Liver (tissue), 9 donors: ENCODE results near the gene PLCE1. TPM values are rescaled to one million over a fixed set of nuclear protein-coding genes. Genes with fewer than 3 reads are reported as not detected.

Source experiments
- DNase-seq: peaks from one replicate; pipeline ENCODE4 v3.0.0-alpha.2; 2017; ENCODE audit warnings: low spot score
- H3K27ac ChIP-seq, 2 donors: one replicate each; pipeline ENCODE4 v1.7.0; 2013; ENCODE audit warnings: inconsistent platforms in 2 of 2, low read length in 2 of 2, control low read depth in 1 of 2, low read depth in 1 of 2, mild to moderate bottlenecking in 1 of 2
- H3K27me3 ChIP-seq, 4 donors: one replicate each; pipeline versions ENCODE4 v1.6.1 to v1.7.0; 2013; ENCODE audit warnings: low read length in 3 of 4, inconsistent platforms in 1 of 4, mild to moderate bottlenecking in 1 of 4, moderate library complexity in 1 of 4; ENCODE audit not compliant: control insufficient read depth in 4 of 4, insufficient read depth in 4 of 4
- H3K36me3 ChIP-seq, 4 donors: one replicate each; pipeline versions ENCODE4 v1.6.1 to v1.7.0; 2013; ENCODE audit warnings: low read length in 3 of 4, mild to moderate bottlenecking in 3 of 4, low read depth in 1 of 4, moderate library complexity in 1 of 4; ENCODE audit not compliant: control insufficient read depth in 4 of 4, insufficient read depth in 3 of 4
- H3K4me1 ChIP-seq, 4 donors: one replicate each; pipeline versions ENCODE4 v1.6.1 to v1.7.0; 2013; ENCODE audit warnings: low read length in 3 of 4, mild to moderate bottlenecking in 3 of 4, moderate library complexity in 1 of 4; ENCODE audit not compliant: control insufficient read depth in 4 of 4, insufficient read depth in 4 of 4
- H3K4me3 ChIP-seq, 3 donors: one replicate each; pipeline versions ENCODE4 v1.6.1 to v1.7.0; 2013; ENCODE audit warnings: low read length in 3 of 3, control low read depth in 1 of 3, low read depth in 1 of 3, mild to moderate bottlenecking in 1 of 3
- H3K9ac ChIP-seq, 2 donors: one replicate each; pipeline ENCODE4 v1.7.0; 2013; ENCODE audit warnings: low read length in 2 of 2, mild to moderate bottlenecking in 2 of 2, moderate library complexity in 2 of 2, control low read depth in 1 of 2, low read depth in 1 of 2
- H3K9me3 ChIP-seq, 4 donors: one replicate each; pipeline versions ENCODE4 v1.6.1 to v1.7.0; 2013; ENCODE audit warnings: low read length in 3 of 4; ENCODE audit not compliant: control insufficient read depth in 4 of 4
- ATF3 ChIP-seq: IDR thresholded peaks from 2 replicates; pipeline ENCODE4 v1.6.1; 2016; ENCODE audit warnings: antibody characterized with exemption
- CTCF ChIP-seq: fragments of 150-350 bp; IDR thresholded peaks from 2 replicates; pipeline ENCODE4 v1.5.1; 2017; ENCODE audit warnings: improper control_type of control experiment, low read depth, low read length; ENCODE audit not compliant: missing input control
- EGR1 ChIP-seq, 2 donors: IDR thresholded peaks; 2 replicates each; pipeline ENCODE4 v1.6.1; 2016 to 2018; ENCODE audit warnings: antibody characterized with exemption in 2 of 2, low read depth in 2 of 2
- FOXA1 ChIP-seq: IDR thresholded peaks from 2 replicates; pipeline ENCODE4 v1.6.1; 2016; ENCODE audit warnings: antibody characterized with exemption
- FOXA2 ChIP-seq: IDR thresholded peaks from 2 replicates; pipeline ENCODE4 v1.6.1; 2016; ENCODE audit warnings: antibody characterized with exemption
- GABPA ChIP-seq, 2 donors: IDR thresholded peaks in 1 of 2; conservative IDR thresholded peaks in 1 of 2; 2 replicates each; pipeline ENCODE4 v1.6.1; 2016; ENCODE audit warnings: antibody characterized with exemption in 2 of 2, mild to moderate bottlenecking in 1 of 2, moderate library complexity in 1 of 2
- HNF4A ChIP-seq, 2 donors: conservative IDR thresholded peaks; 2 replicates each; pipeline ENCODE4 v1.6.1; 2016; ENCODE audit warnings: antibody characterized with exemption in 2 of 2, mild to moderate bottlenecking in 2 of 2
- HNF4G ChIP-seq: IDR thresholded peaks from 2 replicates; pipeline ENCODE4 v1.6.1; 2016; ENCODE audit warnings: antibody characterized with exemption
- JUND ChIP-seq, 2 donors: IDR thresholded peaks; 2 replicates each; pipeline ENCODE4 v1.6.1; 2016; ENCODE audit warnings: antibody characterized with exemption in 2 of 2
- MAX ChIP-seq: IDR thresholded peaks from 2 replicates; pipeline ENCODE4 v1.6.1; 2016; ENCODE audit warnings: antibody characterized with exemption
- RAD21 ChIP-seq, 2 donors: IDR thresholded peaks; 2 replicates each; pipeline ENCODE4 v1.6.1; 2016; ENCODE audit warnings: antibody characterized with exemption in 2 of 2, mild to moderate bottlenecking in 2 of 2
- REST ChIP-seq: IDR thresholded peaks from 2 replicates; pipeline ENCODE4 v1.6.1; 2016; ENCODE audit warnings: antibody characterized with exemption, mild to moderate bottlenecking
- RXRA ChIP-seq, 2 donors: IDR thresholded peaks; 2 replicates each; pipeline ENCODE4 v1.6.1; 2017 to 2018; ENCODE audit warnings: antibody characterized with exemption in 2 of 2, mild to moderate bottlenecking in 1 of 2
- SP1 ChIP-seq: IDR thresholded peaks from 2 replicates; pipeline ENCODE4 v1.6.1; 2018; ENCODE audit warnings: antibody characterized with exemption, mild to moderate bottlenecking
- TAF1 ChIP-seq: conservative IDR thresholded peaks from 2 replicates; pipeline ENCODE4 v1.6.1; 2016; ENCODE audit warnings: antibody characterized with exemption, mild to moderate bottlenecking
- YY1 ChIP-seq: IDR thresholded peaks from 2 replicates; pipeline ENCODE4 v1.6.1; 2016; ENCODE audit warnings: antibody characterized with exemption, mild to moderate bottlenecking
- ZBTB33 ChIP-seq: IDR thresholded peaks from 2 replicates; pipeline ENCODE4 v1.6.1; 2016; ENCODE audit warnings: antibody characterized with exemption
- WGBS: extraction: QIAGEN DNeasy Blood & Tissue Kit; methylation state at CpG from one replicate; pipeline ENCODE4 v1.1.7; 2013; 5-methylcytosine and 5-hydroxymethylcytosine counted together
- polyA plus RNA-seq, 2 donors: library from polyadenylated mRNA; stranded (reverse) in 1 of 2; unstranded in 1 of 2; fragments of 200-250 nt in 1 of 2; fragments of >200 nt in 1 of 2; fragmentation: Nextera tagmentation in 1 of 2; extraction: Ambion mirVana in 1 of 2; gene quantifications; one replicate each; pipeline versions ENCODE4 v1.2.1 to v1.2.3, GENCODE V29; 2013 to 2015
- total RNA-seq, 2 donors: library from RNA; depleted of rRNA; stranded (reverse); fragments of >200 nt; gene quantifications; one replicate each; pipeline ENCODE4 v1.2.3, GENCODE V29; 2014
- donor health status: healthy.
- donor health status: healthy.
- donor health status: healthy.
- donor health status: healthy.
- donor health status: healthy.

Gene PLCE1
- total and polyA plus RNA-seq, 4 donors, result 0.23 to 0.75 (median 0.39) TPM

GRCh38 chr10:94025806-94026205 lies 32.1 kb downstream of the PLCE1 start (continued):
- TF ChIP-seq ZBTB33 (no peak), TAF1 (no peak), ATF3 (no peak)

GRCh38 chr10:94027197-94027596 lies 33.5 kb downstream of the PLCE1 start:
- H3K9ac ChIP-seq, result no peak overlapping the region
- no peak overlapping the region for H3K27ac ChIP-seq
- H3K27me3 ChIP-seq, result no peaks in the 10 kb centered on the region
- no peak for DNase-seq
- H3K36me3 ChIP-seq, result no peaks in the 10 kb centered on the region
- H3K9me3 ChIP-seq, result peaks cover 7 to 35% (median 17%) of the 10 kb centered on the region in 4 donors
- WGBS, result 69% methylated on average over 2 of the region's 2 CpGs
- no peak overlapping the region for H3K4me3 ChIP-seq
- TF ChIP-seq REST, result no peak
- no peak for TF ChIP-seq ATF3
- TF ChIP-seq HNF4G, result no peak
- no peak for TF ChIP-seq HNF4A (conservative IDR thresholded peaks at IDR 0.05)
- TF ChIP-seq CTCF, result no peak
- TF ChIP-seq JUND (IDR thresholded peaks at IDR 0.05), result no peak
- no peak for TF ChIP-seq YY1
- TF ChIP-seq FOXA2, result no peak
- no peak for TF ChIP-seq RAD21 (IDR thresholded peaks at IDR 0.05)
- no peak for TF ChIP-seq FOXA1
- no peak for TF ChIP-seq EGR1 (IDR thresholded peaks at IDR 0.05; ENCODE audit: low read depth in 2 of 2)
- no peak for TF ChIP-seq RXRA (IDR thresholded peaks at IDR 0.05)
- no peak for TF ChIP-seq SP1
- no peak for TF ChIP-seq ZBTB33
- TF ChIP-seq MAX, result no peak
- TF ChIP-seq GABPA (IDR thresholded peaks at IDR 0.05 in 1 of 2, conservative IDR thresholded peaks at IDR 0.05 in 1 of 2), result no peak
- no peaks in the 10 kb centered on the region for H3K4me1 ChIP-seq
